GM12878 (cell line): ENCODE measurements around the gene SPOCK1. TPM values are rescaled to one million over a fixed set of nuclear protein-coding genes. Genes with fewer than 3 reads are reported as not detected.

Experiments used
- ATAC-seq: fragments of 200-7000 bp; cut with Tn5 transposase; 3 replicates; pipeline ENCODE4 v1.9.1; 2020; ENCODE audit warnings: mild to moderate bottlenecking, moderate library complexity
- BruUV-seq: library from RNA; stranded (reverse); fragments of 400-500 nt; replicated peaks from 2 replicates; lab custom pipeline; 2021; lab: Mats Ljungman, UMichigan
- CTCF ChIA-PET: fragments of 300-600 bp; sonication (Branson Sonifier 250); formaldehyde crosslinking; extraction: SDS; loops from one replicate; lab custom pipeline; 2021; ENCODE audit warnings: inconsistent platforms; lab: Yijun Ruan, JAX
- POLR2A ChIA-PET: fragments of 350-600 bp; formaldehyde crosslinking; extraction: SDS; loops from one replicate; lab custom pipeline; 2021; ENCODE audit warnings: inconsistent platforms; lab: Charles Lee
- RAD21 ChIA-PET: fragments of 300-600 bp; sonication (Branson Sonifier 250); formaldehyde crosslinking; loops from one replicate; lab custom pipeline; 2023; ENCODE audit warnings: antibody characterized with exemption; ENCODE audit not compliant: unreplicated experiment; lab: Charles Lee
- SMC1A ChIA-PET: fragments of 300-600 bp; sonication (Branson Sonifier 250); formaldehyde crosslinking; loops from one replicate; lab custom pipeline; 2023; ENCODE audit not compliant: unreplicated experiment, uncharacterized antibody; lab: Charles Lee
- DNase-seq: peaks from one replicate; pipeline ENCODE4 v3.0.0-alpha.2; 2011; ENCODE audit warnings: low read depth, low spot score
- FAIRE-seq: peaks from 3 replicates; lab custom pipeline; 2011; peaks lifted over from hg19 to GRCh38; lab: Jason Lieb, UNC
- H2AFZ ChIP-seq: 2 replicates; pipeline ENCODE4 v1.6.0; 2011; ENCODE audit warnings: low read depth, low read length, control low read depth; ENCODE audit not compliant: control insufficient read depth
- H3K27ac ChIP-seq: 2 replicates; pipeline ENCODE4 v1.5.1; 2011; ENCODE audit warnings: control low read depth; ENCODE audit not compliant: control insufficient read depth, insufficient read depth
- H3K27me3 ChIP-seq, 2 experiments: replicated peaks in 1 of 2; 2 replicates each; pipeline versions ENCODE4 v1.6.0 to v1.6.1; 2011; ENCODE audit warnings: low read length in 1 of 2; ENCODE audit not compliant: control insufficient read depth in 2 of 2, insufficient read depth in 2 of 2
- H3K36me3 ChIP-seq, 2 experiments: 2 replicates each; pipeline ENCODE4 v1.5.1; 2011; ENCODE audit warnings: low read length in 1 of 2; ENCODE audit not compliant: control insufficient read depth in 2 of 2, insufficient read depth in 2 of 2
- H3K4me1 ChIP-seq: 2 replicates; pipeline ENCODE4 v1.6.1; 2011; ENCODE audit warnings: mild to moderate bottlenecking, low read length, moderate library complexity, mixed read lengths; ENCODE audit not compliant: control insufficient read depth, insufficient read depth
- H3K4me2 ChIP-seq: 2 replicates; pipeline ENCODE4 v1.6.0; 2011; ENCODE audit warnings: control low read depth; ENCODE audit not compliant: control insufficient read depth, insufficient read depth
- H3K4me3 ChIP-seq: fragments of 200-600 bp; sonication (generic); 2 replicates; pipeline ENCODE4 v1.5.1; 2016
- H3K79me2 ChIP-seq: 2 replicates; pipeline ENCODE4 v1.6.0; 2011; ENCODE audit warnings: low read length; ENCODE audit not compliant: control insufficient read depth, insufficient read depth
- H3K9ac ChIP-seq: 2 replicates; pipeline ENCODE4 v1.8.0; 2011; ENCODE audit warnings: low read length, control low read depth, mixed read lengths; ENCODE audit not compliant: control insufficient read depth, insufficient read depth
- H3K9me3 ChIP-seq: replicated peaks from 3 replicates; pipeline ENCODE4 v1.5.1; 2011; ENCODE audit warnings: mild to moderate bottlenecking, low read length; ENCODE audit not compliant: control insufficient read depth, insufficient read depth
- H4K20me1 ChIP-seq: 2 replicates; pipeline ENCODE4 v1.6.0; 2011; ENCODE audit not compliant: control insufficient read depth, insufficient read depth
- ELK1 ChIP-seq: IDR thresholded peaks from 2 replicates; pipeline ENCODE4 v1.6.1; 2012; ENCODE audit warnings: low read depth, low read length, improper control_type of control experiment
- ETV6 ChIP-seq, 2 experiments: fragments of 450-650 bp in 1 of 2; IDR thresholded peaks in 1 of 2; conservative IDR thresholded peaks in 1 of 2; 2 replicates each; pipeline ENCODE4 v1.6.1; 2014; ENCODE audit warnings: antibody characterized with exemption in 1 of 2, borderline replicate concordance in 1 of 2, low read depth in 1 of 2, mild to moderate bottlenecking in 1 of 2, moderate library complexity in 1 of 2
- EZH2 ChIP-seq: IDR thresholded peaks from 2 replicates; pipeline ENCODE4 v1.6.1; 2012; ENCODE audit warnings: low read depth, mild to moderate bottlenecking, control low read depth, inconsistent platforms, low read length, borderline replicate concordance; ENCODE audit not compliant: control insufficient read depth
- MEF2B ChIP-seq: fragments of 450-650 bp; IDR thresholded peaks from 2 replicates; pipeline ENCODE4 v1.6.1; 2018; ENCODE audit warnings: mild to moderate bottlenecking, moderate library complexity; ENCODE audit not compliant: partially characterized antibody, poor library complexity, severe bottlenecking
- PBX3 ChIP-seq: IDR thresholded peaks from 2 replicates; pipeline ENCODE4 v1.6.1; 2011; ENCODE audit warnings: mild to moderate bottlenecking, low read depth, low read length, moderate library complexity; ENCODE audit not compliant: insufficient replicate concordance
- RB1 ChIP-seq: fragments of 450-650 bp; formaldehyde crosslinking; IDR thresholded peaks from 2 replicates; pipeline ENCODE4 v1.6.1; 2017; ENCODE audit warnings: mild to moderate bottlenecking, borderline replicate concordance
- ZNF592 ChIP-seq: fragments of 450-650 bp; IDR thresholded peaks from 2 replicates; pipeline ENCODE4 v1.6.1; 2017; ENCODE audit warnings: mild to moderate bottlenecking, moderate library complexity
- WGBS: methylation state at CpG from one replicate; pipeline ENCODE4 v1.1.6; 2016; ENCODE audit warnings: low lambda C conversion rate; ENCODE audit not compliant: insufficient replicate concordance, insufficient coverage; ENCODE audit errors: missing lambda C conversion rate; 5-methylcytosine and 5-hydroxymethylcytosine counted together
- in situ Hi-C: fragments of 300-500 bp; cut with MboI; formaldehyde crosslinking; loops from 9 replicates; pipeline ENCODE4 v1.14.3; 2018; ENCODE audit warnings: mixed read lengths
- intact Hi-C: fragments of 100-400 bp; cut with micrococcal nuclease; formaldehyde crosslinking; loops from one replicate; pipeline ENCODE4 v1.14.2; 2022; ENCODE audit not compliant: unreplicated experiment
- polyA plus RNA-seq, 11 experiments: library from polyadenylated mRNA; depleted of rRNA in 4 of 11; unstranded in 6 of 11; stranded (reverse) in 5 of 11; fragments of >200 nt; fragmentation: Nextera tagmentation in 4 of 11; fragmentation: Illumina TruSeq in 1 of 11; extraction: Ambion mirVana in 4 of 11; extraction: Trizol in 1 of 11; gene quantifications; 1 replicate in 1 of 11; 2 replicates in 10 of 11; pipeline versions ENCODE4 v1.2.1 to v1.2.3, GENCODE V29; 2011 to 2016; ENCODE audit warnings: inconsistent platforms in 2 of 11, missing spikeins in 2 of 11, low read depth in 1 of 11
- total RNA-seq, 4 experiments: library from RNA; depleted of rRNA in 3 of 4; stranded (reverse); fragments of >200 nt in 3 of 4; fragmentation: Illumina TruSeq in 1 of 4; extraction: Trizol in 1 of 4; gene quantifications; 2 replicates each; pipeline versions ENCODE4 v1.2.1 to v1.2.3, GENCODE V29; 2013 to 2021

Gene SPOCK1
- total and polyA plus RNA-seq, 10 of the 15 experiments (the other 5 are each of a cell fraction or from before 2014, with no cell fraction given): 0.06 to 0.68 (median 0.25) TPM; not detected in 3

- no peak for DNase-seq
- WGBS: 28% methylated on average over 5 of the region's 5 CpGs
- H3K27me3 ChIP-seq: no peaks in the 10 kb centered on the region; a peak in 1 of 4 replicates
- RAD21 ChIA-PET: interaction anchor here (1.3 kb wide), 1 partner anchor 10 kb away, joined by 4 read pairs; no protein-coding TSS in a partner anchor
- no peaks in the 10 kb centered on the region for H3K79me2 ChIP-seq
- no peak overlapping the region for H3K27ac ChIP-seq
- no peak overlapping the region for H3K9ac ChIP-seq
- H3K9me3 ChIP-seq: no peaks in the 10 kb centered on the region
- FAIRE-seq: no peak
- H3K4me3 ChIP-seq: no peak overlapping the region
- H3K36me3 ChIP-seq: no peaks in the 10 kb centered on the region
- no peaks in the 10 kb centered on the region for H4K20me1 ChIP-seq
- intact Hi-C loops (no loop called here), in situ Hi-C loops (no loop called here)
- no peaks in the 10 kb centered on the region for H3K4me1 ChIP-seq
- CTCF ChIA-PET: interaction anchor here (1.5 kb wide), 1 partner anchor 10 kb away, joined by 13 read pairs; no protein-coding TSS in a partner anchor
- no peak for ATAC-seq
- H2AFZ ChIP-seq: no peak overlapping the region
- BruUV-seq: no TSS peak
- POLR2A ChIA-PET: interaction anchor here (0.8 kb wide), 1 partner anchor 10 kb away, joined by 3 read pairs; no protein-coding TSS in a partner anchor
- H3K4me2 ChIP-seq: no peak overlapping the region
- TF ChIP-seq ETV6 (conservative IDR thresholded peaks at IDR 0.05 in 1 of 2, IDR thresholded peaks at IDR 0.05 in 1 of 2; ENCODE audit: borderline replicate concordance in 1 of 2, low read depth in 1 of 2): no peak
- TF ChIP-seq EZH2: no peak
- no peak for TF ChIP-seq ELK1
- no peak for TF ChIP-seq RB1
- no peak for TF ChIP-seq MEF2B
- no peak for TF ChIP-seq ZNF592
- TF ChIP-seq PBX3: no peak
- SMC1A ChIA-PET: interaction anchor here (0.6 to 0.8 kb wide), 2 partner anchors 10 to 15 kb away, joined by 3 read pairs; no protein-coding TSS in a partner anchor
Measured at GRCh38 chr5:137310051-137310730, 188.9 kb downstream of the SPOCK1 start.
